K562 (cell line): ENCODE data around the gene AKT3. TPM values are rescaled to one million over a fixed set of nuclear protein-coding genes. Genes with fewer than 3 reads are reported as not detected.

ENCODE experiments used
- ATAC-seq: fragments of 200-7000 bp; cut with Tn5 transposase; 3 replicates; pipeline ENCODE4 v1.9.1; 2020; ENCODE audit warnings: moderate library complexity
- BruUV-seq: library from RNA; stranded (reverse); fragments of 400-500 nt; replicated peaks from 2 replicates; lab custom pipeline; 2021; lab: Mats Ljungman, UMichigan
- CTCF ChIA-PET: fragments of 300-600 bp; formaldehyde crosslinking; extraction: SDS; loops from one replicate; lab custom pipeline; 2021; ENCODE audit warnings: low intra/inter-chr PET ratio; lab: Yijun Ruan, JAX
- POLR2A ChIA-PET: fragments of 300-600, 350-650 bp; sonication (Branson Sonifier 250); formaldehyde crosslinking; extraction: SDS; loops from one replicate; lab custom pipeline; 2021; ENCODE audit warnings: antibody characterized with exemption, inconsistent platforms; lab: Yijun Ruan, JAX
- DNase-seq, 4 experiments: peaks; one replicate each; pipeline versions ENCODE4 v3.0.0 to v3.0.0-alpha.2; 2011 to 2018; ENCODE audit warnings: low spot score in 3 of 4, mixed read lengths in 3 of 4; ENCODE audit errors: extremely low read depth in 1 of 4
- FAIRE-seq: peaks from 2 replicates; lab custom pipeline; 2011; peaks lifted over from hg19 to GRCh38; lab: Jason Lieb, UNC
- H2AFZ ChIP-seq: 2 replicates; pipeline ENCODE4 v1.6.0; 2011; ENCODE audit warnings: low read depth, low read length, control low read depth, inconsistent platforms
- H3K27ac ChIP-seq: fragments of 200-600 bp; 3 replicates; pipeline ENCODE4 v1.8.0; 2011; ENCODE audit warnings: low read depth, mild to moderate bottlenecking, control low read depth, inconsistent platforms, low read length, moderate library complexity, mixed read lengths; ENCODE audit errors: extremely low read depth
- H3K27me3 ChIP-seq, 2 experiments: fragments of 300-600 bp in 1 of 2; 2 replicates in 1 of 2; 3 replicates in 1 of 2; pipeline versions ENCODE4 v1.6.0 to v1.8.0; 2011; ENCODE audit warnings: inconsistent platforms in 2 of 2, low read length in 2 of 2, mild to moderate bottlenecking in 1 of 2, mixed read lengths in 1 of 2, moderate library complexity in 1 of 2; ENCODE audit not compliant: control insufficient read depth in 2 of 2, insufficient read depth in 2 of 2
- H3K36me3 ChIP-seq: fragments of 300-600 bp; 3 replicates; pipeline ENCODE4 v1.8.0; 2011; ENCODE audit warnings: mild to moderate bottlenecking, low read length, inconsistent platforms; ENCODE audit not compliant: control insufficient read depth, insufficient read depth
- H3K4me1 ChIP-seq, 2 experiments: fragments of 200-600 bp in 1 of 2; replicated peaks in 1 of 2; 2 replicates in 1 of 2; 3 replicates in 1 of 2; pipeline versions ENCODE4 v1.5.1 to v1.8.0; 2011; ENCODE audit warnings: inconsistent platforms in 2 of 2, low read length in 2 of 2, mild to moderate bottlenecking in 1 of 2, mixed read lengths in 1 of 2, moderate library complexity in 1 of 2; ENCODE audit not compliant: control insufficient read depth in 2 of 2, insufficient read depth in 2 of 2
- H3K4me2 ChIP-seq: 2 replicates; pipeline ENCODE4 v1.6.1; 2011; ENCODE audit warnings: low read length, control low read depth, inconsistent platforms, mixed read lengths; ENCODE audit not compliant: insufficient read depth
- H3K4me3 ChIP-seq: fragments of 200-600 bp; sonication (generic), shearing (Covaris generic); 2 replicates; pipeline ENCODE4 v1.5.1; 2016; ENCODE audit warnings: control low read depth, inconsistent platforms
- H3K79me2 ChIP-seq: fragments of 200-600 bp; 3 replicates; pipeline ENCODE4 v1.8.0; 2011; ENCODE audit warnings: low read length, inconsistent platforms; ENCODE audit not compliant: control insufficient read depth, insufficient read depth
- H3K9ac ChIP-seq, 2 experiments: 2 replicates each; pipeline versions ENCODE4 v1.6.0 to v1.6.1; 2011; ENCODE audit warnings: low read depth in 2 of 2, low read length in 2 of 2, control low read depth in 1 of 2, inconsistent platforms in 1 of 2, mild to moderate bottlenecking in 1 of 2, mixed read lengths in 1 of 2; ENCODE audit not compliant: insufficient read depth in 1 of 2
- H3K9me1 ChIP-seq: one replicate; pipeline ENCODE4 v1.6.0; 2011; ENCODE audit warnings: inconsistent platforms, mild to moderate bottlenecking, low read length, moderate library complexity; ENCODE audit not compliant: control insufficient read depth, insufficient read depth
- H3K9me3 ChIP-seq: replicated peaks from 2 replicates; pipeline ENCODE4 v1.5.1; 2011; ENCODE audit warnings: low read depth, low read length, inconsistent platforms; ENCODE audit not compliant: control insufficient read depth, insufficient read depth
- H4K20me1 ChIP-seq: replicated peaks from 2 replicates; pipeline ENCODE4 v1.6.1; 2011; ENCODE audit warnings: low read length, inconsistent platforms, mixed read lengths; ENCODE audit not compliant: control insufficient read depth, insufficient read depth
- ATF3 ChIP-seq, 2 experiments: fragments of 450-650 bp in 1 of 2; sonication (generic) in 1 of 2; formaldehyde crosslinking in 1 of 2; IDR thresholded peaks in 1 of 2; conservative IDR thresholded peaks in 1 of 2; 2 replicates each; pipeline versions ENCODE4 v1.6.1 to v1.8.1; 2016 to 2023; ENCODE audit warnings: mild to moderate bottlenecking in 2 of 2, moderate library complexity in 2 of 2, inconsistent platforms in 1 of 2, missing genetic modification reagents in 1 of 2
- FOXP4 ChIP-seq: sonication (generic); formaldehyde crosslinking; IDR thresholded peaks from 2 replicates; pipeline ENCODE4 v1.8.0; 2022; ENCODE audit warnings: mild to moderate bottlenecking, missing genetic modification reagents, borderline replicate concordance
- HMG20B ChIP-seq: fragments of 250-450 bp; sonication (Bioruptor Pico); IDR thresholded peaks from 2 replicates; pipeline ENCODE4 v1.5.0; 2021; ENCODE audit warnings: mild to moderate bottlenecking
- KLF6 ChIP-seq: fragments of 250-450 bp; sonication (Bioruptor Pico); IDR thresholded peaks from 2 replicates; pipeline ENCODE4 v1.4.0; 2020; ENCODE audit warnings: mild to moderate bottlenecking, moderate library complexity, borderline replicate concordance
- POLR2G ChIP-seq: fragments of 200-400 bp; formaldehyde crosslinking; IDR thresholded peaks from 2 replicates; pipeline ENCODE4 v1.6.1; 2017; ENCODE audit warnings: low read depth, mild to moderate bottlenecking, antibody characterized with exemption, low read length, moderate library complexity
- PPARD ChIP-seq: fragments of 250-450 bp; sonication (Bioruptor Pico); IDR thresholded peaks from 2 replicates; pipeline ENCODE4 v1.8.0; 2022; ENCODE audit warnings: inconsistent platforms, mild to moderate bottlenecking, moderate library complexity
- SMARCA4 ChIP-seq: fragments of 450-650 bp; IDR thresholded peaks from 2 replicates; pipeline ENCODE4 v1.6.1; 2016
- SRSF9 ChIP-seq: fragments of 200-400 bp; formaldehyde crosslinking; IDR thresholded peaks from 2 replicates; pipeline ENCODE4 v1.6.1; 2017; ENCODE audit warnings: low read depth, low read length, borderline replicate concordance
- USF1 ChIP-seq: sonication (generic); formaldehyde crosslinking; IDR thresholded peaks from 2 replicates; pipeline ENCODE4 v1.9.0; 2022; ENCODE audit warnings: mild to moderate bottlenecking, missing genetic modification reagents
- ZBTB9 ChIP-seq: fragments of 450-650 bp; formaldehyde crosslinking; IDR thresholded peaks from 2 replicates; pipeline ENCODE4 v1.4.0; 2020; ENCODE audit warnings: mild to moderate bottlenecking, moderate library complexity
- ZNF253 ChIP-seq: fragments of 250-450 bp; sonication (Bioruptor Pico); conservative IDR thresholded peaks from 2 replicates; pipeline ENCODE4 v1.6.1; 2021; ENCODE audit warnings: mild to moderate bottlenecking
- WGBS: fragments of 100-300 bp; shearing (Covaris generic); methylation state at CpG from one replicate; pipeline ENCODE4 v1.1.6; 2016; ENCODE audit warnings: low coverage, mixed read lengths; ENCODE audit not compliant: insufficient coverage; ENCODE audit errors: missing lambda C conversion rate; 5-methylcytosine and 5-hydroxymethylcytosine counted together
- in situ Hi-C: fragments of 300-500 bp; cut with MboI; formaldehyde crosslinking; loops from 4 replicates; pipeline ENCODE4 v1.15.0; 2018; ENCODE audit warnings: inconsistent platforms, mixed read lengths
- intact Hi-C: fragments of 100-400 bp; cut with micrococcal nuclease; formaldehyde crosslinking; loops from 2 replicates; pipeline ENCODE4 v1.14.2; 2022
- polyA plus RNA-seq, 8 experiments: library from polyadenylated mRNA; depleted of rRNA in 4 of 8; stranded (reverse) in 5 of 8; unstranded in 3 of 8; fragments of >200 nt; fragmentation: Nextera tagmentation in 2 of 8; fragmentation: Illumina TruSeq in 1 of 8; extraction: Ambion mirVana in 2 of 8; extraction: Trizol in 1 of 8; gene quantifications; 2 replicates each; pipeline versions ENCODE4 v1.2.1 to v1.2.3, GENCODE V29; 2011 to 2014; ENCODE audit warnings: inconsistent platforms in 1 of 8, missing spikeins in 1 of 8
- total RNA-seq, 7 experiments: library from RNA; depleted of rRNA in 6 of 7; stranded (reverse); fragments of >200 nt in 6 of 7; fragmentation: Illumina TruSeq in 2 of 7; extraction: Trizol in 2 of 7; gene quantifications; 2 replicates each; pipeline versions ENCODE4 v1.2.1 to v1.2.3, GENCODE V29; 2011 to 2021; ENCODE audit warnings: low replicate concordance in 1 of 7

AKT3 gene
- total and polyA plus RNA-seq, 9 of the 15 experiments (the other 6 are each of a cell fraction or from before 2014, with no cell fraction given): 0.04 to 0.54 (median 0.18) TPM; not detected in 1

- intact Hi-C loops: no loop called here
- no peaks in the 10 kb centered on the region for H3K9me3 ChIP-seq
- ChIA-PET POLR2A (no interaction called here), CTCF (no interaction called here)
- no peak overlapping the region for H3K9ac ChIP-seq
- no peak overlapping the region for H2AFZ ChIP-seq
- no peak for ATAC-seq
- DNase-seq: no peak
- H3K4me3 ChIP-seq: no peak overlapping the region
- no TSS peak for BruUV-seq
- no peaks in the 10 kb centered on the region for H3K36me3 ChIP-seq
- H3K27me3 ChIP-seq: no peaks in the 10 kb centered on the region
- no peaks in the 10 kb centered on the region for H3K79me2 ChIP-seq
- H3K4me2 ChIP-seq: no peak overlapping the region
- no peak for TF ChIP-seq ZNF253 (CRISPR knock-in tag)
- TF ChIP-seq KLF6: no peak
- TF ChIP-seq ATF3 (IDR thresholded peaks at IDR 0.05): no peak
- no peak for TF ChIP-seq ATF3 (CRISPR knock-in tag; conservative IDR thresholded peaks at IDR 0.05)
- no peak for TF ChIP-seq POLR2G
- TF ChIP-seq ZBTB9 (CRISPR knock-in tag): no peak
- TF ChIP-seq FOXP4 (CRISPR knock-in tag): no peak
- no peak for TF ChIP-seq USF1 (CRISPR knock-in tag)
- TF ChIP-seq SRSF9: no peak
- no peak for TF ChIP-seq HMG20B (CRISPR knock-in tag)
- TF ChIP-seq PPARD (CRISPR knock-in tag): no peak
- TF ChIP-seq SMARCA4: no peak
- no peaks in the 10 kb centered on the region for H3K4me1 ChIP-seq
- WGBS: 4% methylated on average over 2 of the region's 2 CpGs
- in situ Hi-C loops: no loop called here
- H3K9me1 ChIP-seq: no peaks in the 10 kb centered on the region
- FAIRE-seq: no peak
- H4K20me1 ChIP-seq: no peaks in the 10 kb centered on the region
- no peak overlapping the region for H3K27ac ChIP-seq
These were observed 130.6 kb downstream of the AKT3 start for GRCh38 chr1:243719476-243719875.
